Mesendoderm (in vitro differentiated cells): ENCODE data around the gene MLH3. TPM values are rescaled to one million over a fixed set of nuclear protein-coding genes. Genes with fewer than 3 reads are reported as not detected.

Source experiments
- DNase-seq: peaks from one replicate; pipeline ENCODE4 v3.0.0; 2013
- H2AK5ac ChIP-seq: 2 replicates; pipeline ENCODE4 v1.6.1; 2013; ENCODE audit warnings: low read length, inconsistent platforms
- H2BK120ac ChIP-seq: 2 replicates; pipeline ENCODE4 v1.6.1; 2013; ENCODE audit warnings: low read depth, mild to moderate bottlenecking, low read length, moderate library complexity, mixed read lengths
- H2BK15ac ChIP-seq: replicated peaks from 2 replicates; pipeline ENCODE4 v1.6.1; 2013; ENCODE audit warnings: low read depth, mild to moderate bottlenecking, moderate library complexity
- H2BK5ac ChIP-seq: 2 replicates; pipeline ENCODE4 v1.6.1; 2013; ENCODE audit warnings: low read length, inconsistent platforms
- H3K18ac ChIP-seq: 2 replicates; pipeline ENCODE4 v1.6.1; 2013; ENCODE audit warnings: mild to moderate bottlenecking, low read length, mixed read lengths
- H3K23ac ChIP-seq: one replicate; pipeline ENCODE4 v1.6.1; 2013; ENCODE audit warnings: low read length
- H3K27ac ChIP-seq: 2 replicates; pipeline ENCODE4 v1.5.1; 2013; ENCODE audit warnings: low read depth, mild to moderate bottlenecking, inconsistent platforms, low read length, moderate library complexity
- H3K27me3 ChIP-seq: 2 replicates; pipeline ENCODE4 v1.6.1; 2013; ENCODE audit warnings: low read length, control low read depth, mild to moderate bottlenecking, inconsistent platforms; ENCODE audit not compliant: insufficient read depth, poor library complexity
- H3K36me3 ChIP-seq: 2 replicates; pipeline ENCODE4 v1.6.1; 2013; ENCODE audit warnings: low read length, inconsistent platforms; ENCODE audit not compliant: control insufficient read depth, insufficient read depth
- H3K4ac ChIP-seq: one replicate; pipeline ENCODE4 v1.6.1; 2013; ENCODE audit warnings: low read depth, mild to moderate bottlenecking, low read length, moderate library complexity
- H3K4me1 ChIP-seq: 2 replicates; pipeline ENCODE4 v1.6.1; 2013; ENCODE audit warnings: low read depth, low read length, inconsistent platforms; ENCODE audit not compliant: control insufficient read depth
- H3K4me2 ChIP-seq: 2 replicates; pipeline ENCODE4 v1.6.1; 2013; ENCODE audit warnings: low read length
- H3K4me3 ChIP-seq: 2 replicates; pipeline ENCODE4 v1.5.1; 2013; ENCODE audit warnings: mild to moderate bottlenecking, low read length
- H3K56ac ChIP-seq: one replicate; pipeline ENCODE4 v1.6.1; 2013; ENCODE audit warnings: low read length
- H3K79me1 ChIP-seq: 2 replicates; pipeline ENCODE4 v1.6.1; 2013; ENCODE audit warnings: low read length, inconsistent platforms
- H3K79me2 ChIP-seq: 2 replicates; pipeline ENCODE4 v1.6.1; 2013; ENCODE audit warnings: mild to moderate bottlenecking, low read length; ENCODE audit not compliant: control insufficient read depth, insufficient read depth
- H3K9ac ChIP-seq: 2 replicates; pipeline ENCODE4 v1.6.1; 2013; ENCODE audit warnings: low read length, inconsistent platforms
- H4K5ac ChIP-seq: one replicate; pipeline ENCODE4 v1.6.1; 2013; ENCODE audit warnings: low read length
- H4K8ac ChIP-seq: one replicate; pipeline ENCODE4 v1.6.1; 2013; ENCODE audit warnings: low read depth, mild to moderate bottlenecking, control low read depth, low read length, moderate library complexity
- WGBS: extraction: QIAGEN DNeasy Blood & Tissue Kit; methylation state at CpG from one replicate; pipeline ENCODE4 v1.1.7; 2013; ENCODE audit warnings: low lambda C conversion rate, missing lambda C conversion rate; ENCODE audit not compliant: insufficient coverage; ENCODE audit errors: extremely low coverage; 5-methylcytosine and 5-hydroxymethylcytosine counted together
- polyA plus RNA-seq, 2 experiments: library from polyadenylated mRNA; stranded (reverse); fragments of 200-250 nt; gene quantifications; one replicate each; pipeline ENCODE4 v1.2.3, GENCODE V29; 2013

The MLH3 gene
- polyA plus RNA-seq (2013, experiment 1 of 2) = 5.0 TPM
- 4.6 TPM for polyA plus RNA-seq (2013, experiment 2 of 2)

DNA sequence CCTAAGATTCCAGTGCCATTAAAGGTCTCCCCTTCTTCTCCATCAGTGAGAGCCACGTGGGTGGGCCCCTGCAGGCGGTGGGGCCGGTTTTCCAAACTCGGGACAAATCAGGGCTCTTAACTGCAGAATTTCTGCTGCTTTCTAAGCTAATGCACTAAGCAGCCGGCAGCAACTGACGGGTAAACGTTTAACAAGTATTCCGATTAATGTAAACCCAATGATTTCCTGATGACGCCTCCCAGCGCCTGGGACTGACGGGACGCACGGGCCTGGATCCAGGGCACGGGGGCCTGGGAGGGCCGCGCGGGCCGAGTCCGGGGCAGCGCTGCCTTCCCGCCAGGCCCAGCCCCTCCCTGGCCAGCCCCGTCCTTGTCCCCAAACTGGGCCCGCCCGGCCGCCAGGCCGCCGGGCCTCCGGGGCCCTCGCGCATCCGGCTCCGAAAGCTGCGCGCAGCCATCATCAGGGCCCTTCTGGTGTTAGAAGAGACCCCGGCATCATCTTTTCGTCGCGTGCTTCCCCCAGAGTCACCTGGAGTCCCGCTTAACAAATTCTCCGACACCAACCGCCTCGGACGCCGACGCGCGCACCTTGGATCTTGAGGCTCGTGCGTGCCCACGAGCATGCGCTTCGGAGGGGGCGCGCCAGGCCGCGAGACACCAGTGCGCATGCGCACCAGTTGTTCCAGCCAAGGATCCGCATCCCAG is at the start of gene MLH3:
Gene MLH3, minus strand, starts transcription at position 616 of the 704 bp plus-strand sequence. CDS start 1,812 bp downstream, outside the sequence.
- H2BK5ac ChIP-seq = no peak within 1 kb of the TSS
- H4K8ac ChIP-seq = peak within 1 kb of the TSS; percentile 77
- H3K4me3 ChIP-seq = peak within 1 kb of the TSS; percentile 52
- H3K79me2 ChIP-seq = no peaks in the 10 kb centered on the region
- H3K36me3 ChIP-seq = no peaks in the 10 kb centered on the region
- H3K79me1 ChIP-seq = peaks cover 2% of the 10 kb centered on the region
- no peak within 1 kb of the TSS for H2BK15ac ChIP-seq
- H3K27me3 ChIP-seq = no peaks in the 10 kb centered on the region
- H3K4ac ChIP-seq = peak within 1 kb of the TSS; percentile 79
- peak within 1 kb of the TSS; percentile 81 for H3K56ac ChIP-seq
- no peak within 1 kb of the TSS for H3K23ac ChIP-seq
- DNase-seq = peak; percentile 95
- no peak within 1 kb of the TSS for H2AK5ac ChIP-seq
- peak within 1 kb of the TSS; percentile 67 for H3K27ac ChIP-seq
- no peak within 1 kb of the TSS for H2BK120ac ChIP-seq
- H3K4me2 ChIP-seq = peak within 1 kb of the TSS; percentile 45
- no peaks in the 10 kb centered on the region for H3K4me1 ChIP-seq
- no peak within 1 kb of the TSS for H4K5ac ChIP-seq
- peak within 1 kb of the TSS; percentile 81 for H3K9ac ChIP-seq
- peak within 1 kb of the TSS; percentile 99 for H3K18ac ChIP-seq
- WGBS = no CpG with 5 or more reads among the region's 59 CpGs

DNA sequence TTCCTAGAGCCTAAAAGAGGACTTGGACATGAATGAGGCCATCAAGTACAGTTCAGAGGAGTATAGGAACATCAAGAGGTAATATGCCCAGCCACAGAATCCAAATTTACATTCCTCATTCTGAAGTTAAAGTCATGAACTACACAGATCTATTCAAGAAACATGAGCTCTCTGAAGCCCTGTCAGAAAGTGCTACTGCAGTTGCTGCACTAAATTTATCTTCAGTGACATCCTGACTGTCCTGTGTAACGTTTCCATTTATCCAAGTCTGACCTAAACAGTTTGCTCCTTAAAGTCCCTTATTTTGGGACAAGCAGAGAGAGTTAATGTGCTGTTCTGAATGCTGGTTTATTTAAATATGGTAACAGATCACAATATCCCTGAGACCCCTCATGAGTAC is 47.4 kb upstream of the MLH3 start:
- no peaks in the 10 kb centered on the region for H3K4me1 ChIP-seq
- H2AK5ac ChIP-seq = no peak overlapping the region
- H2BK120ac ChIP-seq = no peak overlapping the region
- H3K56ac ChIP-seq = no peak overlapping the region
- no peak overlapping the region for H3K27ac ChIP-seq
- H3K4me2 ChIP-seq = no peak overlapping the region
- peaks cover under 1% of the 10 kb centered on the region for H3K36me3 ChIP-seq
- H4K8ac ChIP-seq = no peak overlapping the region
- no peak for DNase-seq
- H3K9ac ChIP-seq = no peak overlapping the region
- H3K4me3 ChIP-seq = no peak overlapping the region
- no peak overlapping the region for H2BK15ac ChIP-seq
- H2BK5ac ChIP-seq = no peak overlapping the region
- WGBS = no CpG with 5 or more reads among the region's 1 CpG
- H3K18ac ChIP-seq = no peak overlapping the region
- H4K5ac ChIP-seq = no peak overlapping the region
- H3K79me1 ChIP-seq = no peaks in the 10 kb centered on the region
- no peak overlapping the region for H3K4ac ChIP-seq
- no peak overlapping the region for H3K23ac ChIP-seq
- no peaks in the 10 kb centered on the region for H3K79me2 ChIP-seq
- H3K27me3 ChIP-seq = no peaks in the 10 kb centered on the region

DNA sequence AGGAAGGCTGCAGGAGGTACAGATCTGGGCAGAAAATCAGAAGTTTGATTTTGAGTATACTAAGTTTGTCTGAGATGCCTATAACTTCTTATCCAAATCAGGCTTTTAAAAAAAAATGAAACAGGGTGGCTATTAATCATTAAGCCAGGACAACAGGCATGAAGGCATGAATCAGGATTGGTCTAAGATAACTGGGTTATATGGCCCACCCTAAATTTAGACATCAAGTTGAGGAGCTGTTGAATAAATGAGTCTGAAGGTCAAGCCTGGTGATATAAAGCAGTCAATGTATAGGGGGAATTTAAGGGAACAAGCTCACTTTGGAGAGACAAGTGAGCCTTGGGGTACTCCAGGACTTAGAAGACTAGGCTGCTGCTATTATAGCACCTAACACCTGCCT is 46.9 kb upstream of the MLH3 start:
- Histone ChIP-seq H3K4me2 (no peak overlapping the region), H3K36me3 (no peaks in the 10 kb centered on the region), H3K4me3 (no peak overlapping the region), H3K56ac (no peak overlapping the region), H3K79me1 (no peaks in the 10 kb centered on the region), H2BK5ac (no peak overlapping the region), H3K4ac (no peak overlapping the region), H3K23ac (no peak overlapping the region), H2BK15ac (no peak overlapping the region), H3K4me1 (no peaks in the 10 kb centered on the region), H3K27me3 (no peaks in the 10 kb centered on the region), H4K8ac (no peak overlapping the region), H2AK5ac (no peak overlapping the region), H3K9ac (no peak overlapping the region), H3K18ac (no peak overlapping the region), H3K27ac (no peak overlapping the region), H4K5ac (no peak overlapping the region), H2BK120ac (no peak overlapping the region), H3K79me2 (no peaks in the 10 kb centered on the region)
- DNase-seq = no peak

DNA sequence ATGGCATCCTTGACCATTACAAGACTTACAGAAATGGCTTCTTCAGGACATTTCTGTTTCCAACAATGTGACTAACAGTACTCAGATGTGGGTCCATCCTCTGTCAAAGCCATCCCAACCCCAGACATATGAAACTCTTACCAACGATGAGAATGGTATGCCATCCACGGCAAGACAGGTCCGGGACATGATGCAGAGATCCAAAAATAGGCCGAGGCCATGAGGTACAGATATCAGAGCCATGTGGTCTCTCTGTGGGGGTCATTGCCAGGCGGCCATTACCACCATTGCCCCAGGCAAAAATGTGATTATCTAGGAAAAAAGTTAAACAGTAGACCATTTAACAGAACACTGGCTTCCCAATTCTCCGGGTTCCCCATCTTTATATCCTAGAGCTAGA is 45.7 kb upstream of the MLH3 start:
- Histone ChIP-seq H2BK120ac (no peak overlapping the region), H2AK5ac (no peak overlapping the region), H3K9ac (no peak overlapping the region), H4K5ac (no peak overlapping the region), H3K27me3 (no peaks in the 10 kb centered on the region), H3K36me3 (no peaks in the 10 kb centered on the region), H3K4ac (no peak overlapping the region), H3K27ac (no peak overlapping the region), H3K4me2 (no peak overlapping the region), H3K4me1 (no peaks in the 10 kb centered on the region), H2BK15ac (no peak overlapping the region), H3K79me1 (no peaks in the 10 kb centered on the region), H3K23ac (no peak overlapping the region), H3K18ac (no peak overlapping the region), H4K8ac (no peak overlapping the region), H3K4me3 (no peak overlapping the region), H3K56ac (no peak overlapping the region), H2BK5ac (no peak overlapping the region), H3K79me2 (no peaks in the 10 kb centered on the region)
- WGBS = no CpG with 5 or more reads among the region's 6 CpGs
- no peak for DNase-seq

GRCh38 chr14:75095690-75096089 is 44.4 kb upstream of the MLH3 start:
- H3K36me3 ChIP-seq = no peaks in the 10 kb centered on the region
- no peak overlapping the region for H4K8ac ChIP-seq
- H3K56ac ChIP-seq = no peak overlapping the region
- no peak overlapping the region for H3K4me2 ChIP-seq
- no peak overlapping the region for H2BK120ac ChIP-seq
- no peaks in the 10 kb centered on the region for H3K79me1 ChIP-seq
- no peak overlapping the region for H3K18ac ChIP-seq
- no peak overlapping the region for H3K4me3 ChIP-seq
- WGBS = no CpG with 5 or more reads among the region's 4 CpGs
- no peaks in the 10 kb centered on the region for H3K4me1 ChIP-seq
- H3K79me2 ChIP-seq = no peaks in the 10 kb centered on the region
- H3K9ac ChIP-seq = no peak overlapping the region
- H3K27ac ChIP-seq = no peak overlapping the region
- H3K27me3 ChIP-seq = no peaks in the 10 kb centered on the region
- H2AK5ac ChIP-seq = no peak overlapping the region
- no peak for DNase-seq
- no peak overlapping the region for H2BK15ac ChIP-seq
- H3K23ac ChIP-seq = no peak overlapping the region
- H4K5ac ChIP-seq = no peak overlapping the region
- H2BK5ac ChIP-seq = no peak overlapping the region
- H3K4ac ChIP-seq = no peak overlapping the region

GRCh38 chr14:75094896-75095295 is 43.6 kb upstream of the MLH3 start:
- H3K4me3 ChIP-seq = no peak overlapping the region
- no peaks in the 10 kb centered on the region for H3K36me3 ChIP-seq
- no peaks in the 10 kb centered on the region for H3K79me1 ChIP-seq
- H2AK5ac ChIP-seq = no peak overlapping the region
- no peak overlapping the region for H3K23ac ChIP-seq
- H3K79me2 ChIP-seq = no peaks in the 10 kb centered on the region
- H4K8ac ChIP-seq = no peak overlapping the region
- DNase-seq = no peak
- no peak overlapping the region for H3K18ac ChIP-seq
- H3K27ac ChIP-seq = no peak overlapping the region
- no peak overlapping the region for H3K9ac ChIP-seq
- no peak overlapping the region for H2BK120ac ChIP-seq
- no peaks in the 10 kb centered on the region for H3K27me3 ChIP-seq
- no peak overlapping the region for H3K4me2 ChIP-seq
- no peak overlapping the region for H3K56ac ChIP-seq
- H4K5ac ChIP-seq = no peak overlapping the region
- no peak overlapping the region for H2BK5ac ChIP-seq
- H3K4me1 ChIP-seq = no peaks in the 10 kb centered on the region
- H3K4ac ChIP-seq = no peak overlapping the region
- no CpG with 5 or more reads among the region's 3 CpGs for WGBS
- no peak overlapping the region for H2BK15ac ChIP-seq
